ENCODE measurements around the gene CPNE2. TPM values are rescaled to one million over a fixed set of nuclear protein-coding genes. Genes with fewer than 3 reads are reported as not detected.

Gene CPNE2
- total RNA-seq, 1 donor: 11.6 TPM

GRCh38 chr16:57194512-57194911 lies 102.1 kb downstream of the CPNE2 start:
- Histone ChIP-seq H3K27ac (ENCODE audit: low read depth, low read length) (peak overlapping the region; percentile 89), H3K27me3 (ENCODE audit: insufficient read depth, low read length) (no peaks in the 10 kb centered on the region), H3K79me2 (ENCODE audit: insufficient read depth, low read length) (peaks cover 89% of the 10 kb centered on the region), H3K4me3 (ENCODE audit: insufficient read depth, low read length) (peak overlapping the region; percentile 35), H3K4me1 (ENCODE audit: insufficient read depth, low read length) (peaks cover 68% of the 10 kb centered on the region), H3K9me3 (ENCODE audit: low read depth, low read length) (no peaks in the 10 kb centered on the region), H3K4me2 (ENCODE audit: insufficient read depth, low read length) (peak overlapping the region; percentile 73), H3K36me3 (ENCODE audit: insufficient read depth, low read length) (no peaks in the 10 kb centered on the region), H4K20me1 (ENCODE audit: insufficient read depth, low read length) (peaks cover 5% of the 10 kb centered on the region), H2AFZ (ENCODE audit: low read length) (no peak overlapping the region)
- TF ChIP-seq CTCF (IDR thresholded peaks at IDR 0.05; ENCODE audit: extremely low read depth, low read depth, low read length): no peak
- peak; percentile 91 for DNase-seq (ENCODE audit: insufficient read length, low spot score, missing footprints)

GRCh38 chr16:57196286-57196685 lies 103.9 kb downstream of the CPNE2 start:
- no peaks in the 10 kb centered on the region for H3K9me3 ChIP-seq (ENCODE audit: low read depth, low read length)
- H3K79me2 ChIP-seq (ENCODE audit: insufficient read depth, low read length): peaks cover 71% of the 10 kb centered on the region
- H3K4me2 ChIP-seq (ENCODE audit: insufficient read depth, low read length): peak overlapping the region; percentile 19
- H2AFZ ChIP-seq (ENCODE audit: low read length): no peak overlapping the region
- H3K36me3 ChIP-seq (ENCODE audit: insufficient read depth, low read length): no peaks in the 10 kb centered on the region
- peaks cover 2% of the 10 kb centered on the region for H4K20me1 ChIP-seq (ENCODE audit: insufficient read depth, low read length)
- TF ChIP-seq CTCF (IDR thresholded peaks at IDR 0.05; ENCODE audit: extremely low read depth, low read depth, low read length): no peak
- peak overlapping the region; percentile 48 for H3K27ac ChIP-seq (ENCODE audit: low read depth, low read length)
- peaks cover 57% of the 10 kb centered on the region for H3K4me1 ChIP-seq (ENCODE audit: insufficient read depth, low read length)
- no peaks in the 10 kb centered on the region for H3K27me3 ChIP-seq (ENCODE audit: insufficient read depth, low read length)
- DNase-seq (ENCODE audit: insufficient read length, low spot score, missing footprints): no peak
- H3K4me3 ChIP-seq (ENCODE audit: insufficient read depth, low read length): no peak overlapping the region

GRCh38 chr16:57196753-57197152 lies 104.4 kb downstream of the CPNE2 start:
- H3K4me2 ChIP-seq (ENCODE audit: insufficient read depth, low read length): no peak overlapping the region
- peaks cover 2% of the 10 kb centered on the region for H4K20me1 ChIP-seq (ENCODE audit: insufficient read depth, low read length)
- peak overlapping the region; percentile 48 for H3K27ac ChIP-seq (ENCODE audit: low read depth, low read length)

More at GRCh38 chr16:57196753-57197152, 104.4 kb downstream of the CPNE2 start:
- no peaks in the 10 kb centered on the region for H3K36me3 ChIP-seq (ENCODE audit: insufficient read depth, low read length)
- H3K4me3 ChIP-seq (ENCODE audit: insufficient read depth, low read length): no peak overlapping the region
- H3K27me3 ChIP-seq (ENCODE audit: insufficient read depth, low read length): no peaks in the 10 kb centered on the region
- peaks cover 68% of the 10 kb centered on the region for H3K79me2 ChIP-seq (ENCODE audit: insufficient read depth, low read length)
- no peak for DNase-seq (ENCODE audit: insufficient read length, low spot score, missing footprints)
- peaks cover 53% of the 10 kb centered on the region for H3K4me1 ChIP-seq (ENCODE audit: insufficient read depth, low read length)
- no peak overlapping the region for H2AFZ ChIP-seq (ENCODE audit: low read length)
- TF ChIP-seq CTCF (IDR thresholded peaks at IDR 0.05; ENCODE audit: extremely low read depth, low read depth, low read length): no peak
- H3K9me3 ChIP-seq (ENCODE audit: low read depth, low read length): no peaks in the 10 kb centered on the region

Other genes with a start within 250 kb of the CPNE2 start
- not detected in 2 replicates for gene SLC12A3, start 227.4 kb upstream of the CPNE2 start, total RNA-seq
- 190 and 209 TPM in 2 replicates for gene HERPUD1, start 160.4 kb upstream of the CPNE2 start, total RNA-seq
- not detected in 2 replicates for gene CETP, start 130.6 kb upstream of the CPNE2 start, total RNA-seq
- gene NLRC5, start 103.0 kb upstream of the CPNE2 start, total RNA-seq: 52.1 and 57.2 TPM in 2 replicates
- 53.9 and 70.2 TPM in 2 replicates for gene PSME3IP1, start 93.5 kb downstream of the CPNE2 start, total RNA-seq
- gene RSPRY1, start 93.7 kb downstream of the CPNE2 start, total RNA-seq: 51.6 and 57.2 TPM in 2 replicates
- 85.8 and 88.4 TPM in 2 replicates for gene ARL2BP, start 152.7 kb downstream of the CPNE2 start, total RNA-seq
- under 0.01 TPM in 2 replicates for gene PLLP, start 192.1 kb downstream of the CPNE2 start, total RNA-seq